ENCODE measurements around the gene PCSK4.

PCSK4 gene

GRCh38 chr19:1469255-1470054, 20.7 kb downstream of the PCSK4 start:
- no peak for DNase-seq

- peak in 1 of 2 donors; percentile 37 for DNase-seq
Observed at GRCh38 chr19:1468821-1469254, 21.3 kb downstream of the PCSK4 start.

GRCh38 chr19:1468274-1468820, 21.8 kb downstream of the PCSK4 start:
- DNase-seq: no peak

GRCh38 chr19:1467490-1468273, 22.5 kb downstream of the PCSK4 start:
- DNase-seq: no peak

DNA sequence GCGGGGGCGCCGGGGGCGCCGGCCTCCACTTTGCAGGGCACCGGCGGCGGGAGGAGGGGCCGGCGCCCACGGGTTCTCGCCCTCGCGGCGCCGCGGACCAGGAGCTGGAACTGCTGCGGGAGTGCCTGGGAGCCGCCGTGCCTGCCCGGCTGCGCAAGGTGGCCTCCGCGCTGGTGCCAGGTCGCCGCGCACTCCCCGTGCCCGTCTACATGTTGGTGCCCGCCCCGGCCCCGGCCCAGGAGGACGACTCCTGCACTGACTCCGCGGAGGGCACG, 23.0 kb downstream of the PCSK4 start:
- DNase-seq: no peak

DNA sequence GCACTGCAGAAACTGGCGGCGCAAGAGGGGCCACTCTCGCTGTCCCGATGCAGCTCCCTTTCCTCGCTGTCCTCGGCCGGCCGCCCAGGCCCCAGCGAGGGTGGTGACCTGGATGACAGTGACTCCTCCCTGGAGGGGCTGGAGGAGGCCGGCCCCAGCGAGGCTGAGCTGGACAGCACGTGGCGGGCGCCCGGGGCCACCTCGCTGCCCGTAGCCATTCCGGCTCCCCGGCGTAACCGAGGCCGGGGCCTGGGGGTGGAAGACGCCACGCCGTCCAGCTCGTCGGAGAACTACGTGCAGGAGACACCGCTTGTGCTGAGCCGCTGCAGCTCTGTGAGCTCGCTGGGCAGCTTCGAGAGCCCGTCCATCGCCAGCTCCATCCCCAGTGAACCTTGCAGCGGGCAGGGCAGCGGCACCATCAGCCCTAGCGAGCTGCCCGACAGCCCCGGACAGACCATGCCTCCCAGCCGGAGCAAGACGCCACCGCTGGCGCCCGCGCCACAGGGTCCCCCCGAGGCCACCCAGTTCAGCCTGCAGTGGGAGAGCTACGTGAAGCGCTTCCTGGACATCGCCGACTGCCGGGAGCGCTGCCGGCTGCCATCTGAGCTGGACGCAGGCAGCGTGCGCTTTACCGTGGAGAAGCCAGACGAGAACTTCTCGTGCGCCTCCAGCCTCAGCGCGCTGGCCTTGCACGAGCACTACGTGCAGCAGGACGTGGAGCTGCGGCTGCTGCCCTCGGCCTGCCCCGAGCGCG, 23.5 kb downstream of the PCSK4 start:
- DNase-seq: no peak

DNA sequence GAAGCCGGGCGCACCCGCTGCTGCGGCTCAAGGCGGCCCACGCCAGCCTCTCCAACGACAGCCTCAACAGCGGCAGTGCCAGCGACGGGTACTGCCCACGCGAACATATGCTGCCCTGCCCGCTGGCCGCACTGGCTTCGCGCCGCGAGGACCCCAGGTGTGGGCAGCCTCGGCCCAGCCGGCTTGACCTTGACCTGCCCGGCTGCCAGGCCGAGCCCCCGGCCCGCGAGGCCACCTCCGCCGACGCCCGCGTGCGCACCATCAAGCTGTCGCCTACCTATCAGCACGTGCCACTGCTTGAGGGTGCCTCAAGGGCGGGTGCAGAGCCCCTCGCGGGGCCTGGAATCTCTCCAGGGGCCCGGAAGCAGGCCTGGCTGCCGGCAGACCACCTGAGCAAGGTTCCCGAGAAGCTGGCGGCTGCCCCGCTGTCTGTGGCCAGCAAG, 24.1 kb downstream of the PCSK4 start:
- no peak for DNase-seq

GRCh38 chr19:1465191-1466016, 24.7 kb downstream of the PCSK4 start:
- DNase-seq: no peak

- DNase-seq: no peak
Observed at GRCh38 chr19:1461862-1462261, 28.3 kb downstream of the PCSK4 start.

GRCh38 chr19:1460033-1460995, 29.8 kb downstream of the PCSK4 start:
- DNase-seq: no peak

GRCh38 chr19:1459479-1459878, 30.7 kb downstream of the PCSK4 start:
- DNase-seq: no peak

GRCh38 chr19:1457892-1458291, 32.3 kb downstream of the PCSK4 start:
- DNase-seq: no peak

DNA sequence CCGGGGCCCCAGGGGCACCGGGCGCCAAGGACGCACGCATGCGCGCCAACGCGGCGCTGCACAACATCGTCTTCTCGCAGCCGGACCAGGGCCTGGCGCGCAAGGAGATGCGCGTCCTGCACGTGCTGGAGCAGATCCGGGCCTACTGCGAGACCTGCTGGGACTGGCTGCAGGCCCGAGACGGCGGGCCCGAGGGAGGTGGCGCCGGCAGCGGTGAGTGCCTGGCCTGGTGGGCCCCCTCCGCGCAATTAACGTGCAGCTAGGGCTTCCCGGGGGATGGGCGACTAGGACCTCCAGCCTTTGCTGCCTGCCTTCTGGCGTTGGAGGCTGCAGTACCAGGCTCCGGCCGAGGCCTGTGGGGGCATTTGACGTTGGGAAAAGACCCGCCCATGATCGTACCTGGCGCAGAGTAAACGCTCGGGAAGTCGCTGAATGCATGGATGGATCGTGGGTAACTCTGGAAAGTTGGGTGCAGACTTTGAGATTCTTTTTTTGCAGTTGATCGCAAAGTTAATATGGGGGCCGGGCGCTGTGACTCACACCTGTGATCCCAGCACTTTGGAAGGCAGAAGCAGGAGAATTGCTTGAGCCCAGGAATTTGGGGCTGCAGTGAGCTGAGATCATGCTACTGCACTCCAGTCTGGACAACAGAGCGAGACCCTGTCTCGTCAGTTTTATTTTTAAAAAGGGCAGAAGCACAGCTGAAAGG, 33.0 kb downstream of the PCSK4 start:
- DNase-seq: no peak

- no peak for DNase-seq
Observed at GRCh38 chr19:1456121-1456900, 33.8 kb downstream of the PCSK4 start.

DNA sequence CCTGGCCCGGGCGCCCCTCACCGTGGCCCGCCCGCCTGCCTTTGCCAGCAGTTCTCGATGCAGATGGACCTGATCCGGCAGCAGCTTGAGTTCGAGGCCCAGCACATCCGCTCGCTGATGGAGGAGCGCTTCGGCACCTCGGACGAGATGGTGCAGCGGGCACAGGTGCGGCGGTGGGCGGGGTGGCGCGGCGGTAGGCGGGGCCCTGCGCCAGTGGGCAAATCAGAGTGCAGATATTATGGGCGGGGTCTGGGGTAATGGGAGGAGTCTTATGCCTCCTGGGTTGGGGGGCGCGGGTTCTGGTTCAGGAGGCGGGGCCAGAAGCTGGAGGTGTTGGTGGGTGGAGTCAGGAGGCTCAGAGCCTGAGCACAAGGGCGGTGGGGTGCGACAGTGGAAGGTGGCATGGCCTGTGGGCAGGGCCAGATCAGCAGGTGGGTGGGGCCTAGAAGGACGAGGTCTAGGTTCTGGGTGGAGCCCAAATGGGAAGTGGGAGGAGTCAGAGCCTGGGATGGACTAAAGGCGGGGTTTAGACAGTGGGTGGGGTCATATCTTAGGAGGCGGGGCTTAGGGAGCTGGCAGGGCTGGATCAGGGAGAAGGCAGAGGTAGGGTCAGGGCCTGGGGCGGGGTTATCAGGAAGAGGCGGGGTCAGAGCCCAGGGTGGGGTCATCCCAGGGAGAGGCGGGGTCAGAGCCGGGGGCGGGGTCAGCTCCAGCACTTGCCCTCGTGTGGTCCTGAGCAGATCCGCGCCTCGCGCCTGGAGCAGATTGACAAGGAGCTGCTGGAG, 34.6 kb downstream of the PCSK4 start:
- DNase-seq: no peak

DNA sequence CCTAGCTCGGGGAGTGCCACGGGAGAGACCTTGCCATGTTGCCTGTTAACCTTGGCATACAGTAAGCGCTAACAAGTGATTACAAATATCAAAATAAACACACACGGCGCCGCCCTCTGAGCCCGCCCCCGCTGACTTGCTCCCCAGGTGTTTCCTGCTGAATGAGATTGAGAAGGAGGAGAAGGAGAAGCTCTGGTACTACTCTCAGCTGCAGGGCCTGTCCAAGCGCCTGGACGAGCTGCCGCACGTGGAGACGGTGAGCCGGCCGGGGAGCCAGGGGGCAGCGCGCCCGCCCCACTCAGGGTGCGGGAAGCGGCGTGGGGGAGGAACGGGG, 35.2 kb downstream of the PCSK4 start:
- no peak for DNase-seq

GRCh38 chr19:1453525-1454364, 36.4 kb downstream of the PCSK4 start:
- no peak for DNase-seq

All from activated CD4-positive, alpha-beta T cell treated with anti-CD3 and anti-CD28 coated beads for 4 hours (primary cell).